ENCODE data around the gene PCDHB3.
"Not testable (repeated sequence)": the region's sequence is repeated elsewhere in the genome, so short reads cannot be mapped to it uniquely, and the experiment has no call there.

PCDHB3 gene

GRCh38 chr5:141100243-141100805 is at the start of gene PCDHB3:
Gene PCDHB3, plus strand, starts transcription at chr5:141100473. Its CDS starts 177 bp downstream, at chr5:141100650.
- no peak for DNase-seq (ENCODE audit: low read depth, low spot score)

- no peak for DNase-seq (ENCODE audit: low read depth, low spot score)
Observed at GRCh38 chr5:141050622-141051520, 49.4 kb upstream of the PCDHB3 start, which contains the start of gene PCDHB1. Gene PCDHB1, plus strand, starts transcription at chr5:141051374. Its CDS starts 97 bp downstream, at chr5:141051471.

- DNase-seq (ENCODE audit: low read depth, low spot score): no peak
Observed at GRCh38 chr5:141051521-141051866, 48.8 kb upstream of the PCDHB3 start.

- DNase-seq (ENCODE audit: low read depth, low spot score): no peak
Observed at GRCh38 chr5:141077826-141078225, 22.4 kb upstream of the PCDHB3 start.

- no peak for DNase-seq (ENCODE audit: low read depth, low spot score)
Observed at GRCh38 chr5:141082228-141082627, 18.0 kb upstream of the PCDHB3 start.

- DNase-seq (ENCODE audit: low read depth, low spot score): no peak
Observed at GRCh38 chr5:141084487-141084989, 15.7 kb upstream of the PCDHB3 start.

- no peak for DNase-seq (ENCODE audit: low read depth, low spot score)
Observed at GRCh38 chr5:141094481-141095262, 5.6 kb upstream of the PCDHB3 start, which contains the start of gene PCDHB2. Gene PCDHB2, plus strand, starts transcription at chr5:141094615. Its CDS starts 176 bp downstream, at chr5:141094791.

GRCh38 chr5:141095263-141095641 is 5.0 kb upstream of the PCDHB3 start:
- DNase-seq (ENCODE audit: low read depth, low spot score): no peak

GRCh38 chr5:141096181-141096580 is 4.1 kb upstream of the PCDHB3 start:
- not testable (repeated sequence) for DNase-seq (ENCODE audit: low read depth, low spot score)

GRCh38 chr5:141096586-141096985 is 3.7 kb upstream of the PCDHB3 start:
- not testable (repeated sequence) for DNase-seq (ENCODE audit: low read depth, low spot score)

GRCh38 chr5:141101059-141101458 is 786 bp downstream of the PCDHB3 start:
- DNase-seq (ENCODE audit: low read depth, low spot score): no peak

- not testable (repeated sequence) for DNase-seq (ENCODE audit: low read depth, low spot score)
Observed at GRCh38 chr5:141102070-141102469, 1.8 kb downstream of the PCDHB3 start.

- not testable (repeated sequence) for DNase-seq (ENCODE audit: low read depth, low spot score)
Observed at GRCh38 chr5:141102471-141102870, 2.2 kb downstream of the PCDHB3 start.

- DNase-seq (ENCODE audit: low read depth, low spot score): no peak
Observed at GRCh38 chr5:141105350-141105749, 5.1 kb downstream of the PCDHB3 start.

- DNase-seq (ENCODE audit: low read depth, low spot score): no peak
Observed at GRCh38 chr5:141119250-141119649, 19.0 kb downstream of the PCDHB3 start.

- no peak for DNase-seq (ENCODE audit: low read depth, low spot score)
Observed at GRCh38 chr5:141121563-141121962, 21.3 kb downstream of the PCDHB3 start, which contains the start of gene PCDHB4. Gene PCDHB4, plus strand, starts transcription at chr5:141121818. Its CDS starts 181 bp downstream, at chr5:141121999.

- no peak for DNase-seq (ENCODE audit: low read depth, low spot score)
Observed at GRCh38 chr5:141121985-141122384, 21.7 kb downstream of the PCDHB3 start.

GRCh38 chr5:141123396-141124135 is 23.3 kb downstream of the PCDHB3 start:
- DNase-seq (ENCODE audit: low read depth, low spot score): not testable (repeated sequence)

- no peak for DNase-seq (ENCODE audit: low read depth, low spot score)
Observed at GRCh38 chr5:141127305-141127704, 27.0 kb downstream of the PCDHB3 start.

GRCh38 chr5:141135030-141135717 is 34.9 kb downstream of the PCDHB3 start, which contains the start of gene PCDHB5:
Gene PCDHB5, plus strand, starts transcription at chr5:141135206. Its CDS starts 229 bp downstream, at chr5:141135435.
- DNase-seq (ENCODE audit: low read depth, low spot score): no peak
